ENCODE results near the gene NDUFAF8. TPM values are rescaled to one million over a fixed set of nuclear protein-coding genes. Genes with fewer than 3 reads are reported as not detected.

Gene NDUFAF8
- total and polyA plus RNA-seq, 10 of the 15 experiments (the other 5 are each of a cell fraction or from before 2014, with no cell fraction given): 22.0 to 307 (median 106) TPM

GRCh38 chr17:81245024-81245664 lies 6.0 kb downstream of the NDUFAF8 start (continued):
- TF ChIP-seq BCL3 (IDR thresholded peaks at IDR 0.05; ENCODE audit: borderline replicate concordance, insufficient read depth, low read depth, low read length, poor library complexity, severe bottlenecking): peak; percentile 88

- H2AFZ ChIP-seq (ENCODE audit: control insufficient read depth, low read depth, low read length): no peak overlapping the region
- peaks cover 8% of the 10 kb centered on the region for H3K79me2 ChIP-seq (ENCODE audit: control insufficient read depth, insufficient read depth, low read length)
- ChIA-PET CTCF (interaction anchor here (0.7 to 1.4 kb wide), 3 partner anchors 94 to 355 kb away, joined by 3 to 4 read pairs (median 4); no protein-coding TSS in a partner anchor), RAD21 (ENCODE audit: unreplicated experiment) (interaction anchor here (0.7 kb wide), 1 partner anchor 63 kb away, joined by 3 read pairs; no protein-coding TSS in a partner anchor), SMC1A (ENCODE audit: uncharacterized antibody, unreplicated experiment) (interaction anchor here (0.7 kb wide), 1 partner anchor 239 kb away, joined by 3 read pairs; no protein-coding TSS in a partner anchor), POLR2A (no interaction called here)
- WGBS (ENCODE audit: insufficient coverage, insufficient replicate concordance, low lambda C conversion rate, missing lambda C conversion rate): 95% methylated on average over 32 of the region's 37 CpGs
- BruUV-seq (replicated peaks): no TSS peak
- H3K27me3 ChIP-seq (replicated peaks in 1 of 2; ENCODE audit: control insufficient read depth in 2 of 2, insufficient read depth in 2 of 2, low read length in 1 of 2): no peaks in the 10 kb centered on the region
- no peak overlapping the region for H3K9ac ChIP-seq (ENCODE audit: control insufficient read depth, insufficient read depth, low read length)
- H3K9me3 ChIP-seq (replicated peaks; ENCODE audit: control insufficient read depth, insufficient read depth, low read length): no peaks in the 10 kb centered on the region
- ATAC-seq (no peak), DNase-seq (ENCODE audit: low read depth, low spot score) (no peak), FAIRE-seq (no peak)
- peaks cover 23% of the 10 kb centered on the region for H3K4me1 ChIP-seq (ENCODE audit: control insufficient read depth, insufficient read depth, low read length)
- H3K4me2 ChIP-seq (ENCODE audit: control insufficient read depth, insufficient read depth): no peak overlapping the region
- no peak overlapping the region for H3K27ac ChIP-seq (ENCODE audit: control insufficient read depth, insufficient read depth)
- no peak overlapping the region for H3K4me3 ChIP-seq
- intact Hi-C loops (cut with micrococcal nuclease; ENCODE audit: unreplicated experiment) (no loop called here), in situ Hi-C loops (cut with MboI) (loop anchor here (25.0 kb wide), 1 partner anchor 234 kb away; no protein-coding TSS in a partner anchor)
- no peaks in the 10 kb centered on the region for H4K20me1 ChIP-seq (ENCODE audit: control insufficient read depth, insufficient read depth)
- TF ChIP-seq IKZF2 (IDR thresholded peaks at IDR 0.05): no peak
- TF ChIP-seq ZBED1 (IDR thresholded peaks at IDR 0.05; ENCODE audit: borderline replicate concordance): no peak
- TF ChIP-seq MEF2A (IDR thresholded peaks at IDR 0.05; ENCODE audit: insufficient read depth, low read depth, low read length): no peak
- no peak for TF ChIP-seq PML (IDR thresholded peaks at IDR 0.05; ENCODE audit: low read length)
- no peak for TF ChIP-seq E4F1 (IDR thresholded peaks at IDR 0.05; ENCODE audit: borderline replicate concordance, partially characterized antibody)
- TF ChIP-seq NR2F1 (conservative IDR thresholded peaks at IDR 0.05): no peak
- peak; percentile 15; the same call in 1 of the 2 replicates for TF ChIP-seq POLR2A (IDR thresholded peaks at IDR 0.05; ENCODE audit: low read depth, low read length)
- TF ChIP-seq FOXM1 (IDR thresholded peaks at IDR 0.05; ENCODE audit: low read depth, low read length): no peak
- peaks cover 2% of the 10 kb centered on the region in 2 experiments; a peak in 3 of 4 replicates for H3K36me3 ChIP-seq (ENCODE audit: control insufficient read depth in 2 of 2, insufficient read depth in 2 of 2, low read length in 1 of 2)
Measured at GRCh38 chr17:81245665-81246342, 6.7 kb downstream of the NDUFAF8 start.

Measured in GM12878 (cell line).